ENCODE data around the gene REELD1. TPM values are rescaled to one million over a fixed set of nuclear protein-coding genes. Genes with fewer than 3 reads are reported as not detected.

Gene REELD1
- total RNA-seq, 1 experiment from 2014 or later = 0.25 TPM

DNA sequence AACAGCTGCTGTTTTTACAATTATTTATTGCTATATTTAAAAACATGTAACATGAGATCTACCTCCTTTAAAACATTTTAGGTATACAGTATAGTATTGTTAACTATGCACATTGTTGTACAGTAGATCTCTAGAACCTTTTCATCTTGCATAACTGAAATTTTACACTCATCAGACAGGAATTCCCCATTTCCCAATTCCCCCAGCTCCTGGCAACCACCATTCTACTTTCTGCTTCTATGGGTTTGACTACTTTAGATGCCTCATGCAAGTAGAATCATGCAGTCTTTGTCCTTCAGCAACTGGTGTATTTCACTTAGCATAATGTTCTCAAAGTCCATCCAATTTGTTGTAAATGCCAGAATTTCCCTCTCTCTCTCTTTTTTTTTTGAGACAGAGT lies 48.5 kb upstream of the REELD1 start:
- no TSS peak for BruUV-seq (replicated peaks)
- Histone ChIP-seq H3K9me3 (ENCODE audit: control insufficient read depth in 1 of 2, insufficient read depth in 1 of 2, low read depth in 1 of 2, low read length in 2 of 2) (no peaks in the 10 kb centered on the region), H3K27me3 (ENCODE audit: insufficient read depth, low read length) (no peaks in the 10 kb centered on the region), H3K9me2 (ENCODE audit: insufficient read depth) (no peaks in the 10 kb centered on the region), H3K4me2 (ENCODE audit: low read length) (no peak overlapping the region), H3K9ac (ENCODE audit: low read length) (no peak overlapping the region), H4K20me1 (ENCODE audit: insufficient read depth) (no peaks in the 10 kb centered on the region), H2AFZ (ENCODE audit: low read depth, low read length, poor library complexity, severe bottlenecking) (no peak overlapping the region), H3K4me1 (ENCODE audit: control insufficient read depth in 1 of 2, insufficient read depth in 2 of 2, low read length in 2 of 2) (no peaks in the 10 kb centered on the region), H3K27ac (ENCODE audit: low read depth, low read length) (no peak overlapping the region), H3K4me3 (replicated peaks in 1 of 2; ENCODE audit: low read depth in 1 of 2, low read length in 2 of 2) (no peak overlapping the region), H3K79me2 (ENCODE audit: insufficient read depth, low read length) (no peaks in the 10 kb centered on the region), H3K36me3 (ENCODE audit: control insufficient read depth in 1 of 2, insufficient read depth in 2 of 2, low read length in 2 of 2) (no peaks in the 10 kb centered on the region)
- DNase-seq (ENCODE audit: low read depth, low spot score) (no peak), ATAC-seq (no peak)
- intact Hi-C loops (cut with micrococcal nuclease) = no loop called here
- CTCF ChIA-PET = no interaction called here
- TF ChIP-seq TCF7L2 (IDR thresholded peaks at IDR 0.05; ENCODE audit: borderline replicate concordance, extremely low read depth, insufficient read depth, insufficient read length) (no peak), CTCF (IDR thresholded peaks at IDR 0.05 in 2 of 3, conservative IDR thresholded peaks at IDR 0.05 in 1 of 3; ENCODE audit: borderline replicate concordance in 1 of 3, insufficient read depth in 1 of 3, low read depth in 2 of 3, low read length in 2 of 3) (no peak), FOSL1 (IDR thresholded peaks at IDR 0.05; ENCODE audit: low read depth) (no peak), EGR1 (IDR thresholded peaks at IDR 0.05; ENCODE audit: low read depth) (no peak)
- POLR2A ChIA-PET = no interaction called here
- RAD21 ChIA-PET (ENCODE audit: low non-redundant PET in 1 of 2, low total read pairs in 2 of 2, uncharacterized antibody in 2 of 2, unreplicated experiment in 2 of 2) = no interaction called here

DNA sequence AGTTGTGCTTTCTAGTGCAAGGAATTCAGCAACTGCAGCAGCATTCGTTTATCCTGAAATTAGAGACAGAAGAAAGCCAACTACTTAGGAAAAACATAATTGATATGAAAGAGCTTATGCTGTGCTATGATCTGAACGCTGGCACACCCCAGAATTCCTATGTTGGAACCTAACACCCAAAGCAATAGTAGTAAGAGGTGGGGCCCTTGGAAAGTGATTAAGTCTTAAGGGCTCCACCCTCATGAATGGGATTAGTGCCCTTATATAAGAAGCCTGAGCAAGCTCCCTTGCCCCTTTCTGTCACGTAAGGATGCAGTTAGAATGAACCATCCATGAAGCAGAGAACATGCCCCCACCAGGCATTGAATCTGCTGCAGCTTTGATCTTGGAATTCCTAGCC lies 44.2 kb upstream of the REELD1 start:
- H2AFZ ChIP-seq (ENCODE audit: low read depth, low read length, poor library complexity, severe bottlenecking) = no peak overlapping the region
- no peak overlapping the region for H3K4me3 ChIP-seq (replicated peaks in 1 of 2; ENCODE audit: low read depth in 1 of 2, low read length in 2 of 2)
- no peak for ATAC-seq
- no peak for DNase-seq (ENCODE audit: low read depth, low spot score)
- H3K4me2 ChIP-seq (ENCODE audit: low read length) = no peak overlapping the region
- no peak overlapping the region for H3K9ac ChIP-seq (ENCODE audit: low read length)
- H3K79me2 ChIP-seq (ENCODE audit: insufficient read depth, low read length) = no peaks in the 10 kb centered on the region; the same call in 1 of the 2 replicates
- POLR2A ChIA-PET = no interaction called here
- intact Hi-C loops (cut with micrococcal nuclease) = no loop called here
- H3K4me1 ChIP-seq (ENCODE audit: control insufficient read depth in 1 of 2, insufficient read depth in 2 of 2, low read length in 2 of 2) = peaks cover 0 to 3% of the 10 kb centered on the region in 2 experiments; a peak in 2 of 4 replicates
- no peaks in the 10 kb centered on the region for H3K36me3 ChIP-seq (ENCODE audit: control insufficient read depth in 1 of 2, insufficient read depth in 2 of 2, low read length in 2 of 2)
- CTCF ChIA-PET = no interaction called here
- no peaks in the 10 kb centered on the region for H4K20me1 ChIP-seq (ENCODE audit: insufficient read depth)
- H3K27me3 ChIP-seq (ENCODE audit: insufficient read depth, low read length) = no peaks in the 10 kb centered on the region
- no TSS peak for BruUV-seq (replicated peaks)
- no peaks in the 10 kb centered on the region for H3K9me2 ChIP-seq (ENCODE audit: insufficient read depth)
- H3K27ac ChIP-seq (ENCODE audit: low read depth, low read length) = no peak overlapping the region
- RAD21 ChIA-PET (ENCODE audit: low non-redundant PET in 1 of 2, low total read pairs in 2 of 2, uncharacterized antibody in 2 of 2, unreplicated experiment in 2 of 2) = no interaction called here
- no peaks in the 10 kb centered on the region for H3K9me3 ChIP-seq (ENCODE audit: control insufficient read depth in 1 of 2, insufficient read depth in 1 of 2, low read depth in 1 of 2, low read length in 2 of 2)
- no peak for TF ChIP-seq ATF3 (IDR thresholded peaks at IDR 0.05)
- no peak for TF ChIP-seq REST (IDR thresholded peaks at IDR 0.05; ENCODE audit: low read depth)
- TF ChIP-seq EZH2 (IDR thresholded peaks at IDR 0.05) = no peak
- TF ChIP-seq ZBTB33 (IDR thresholded peaks at IDR 0.05; ENCODE audit: extremely low read depth, insufficient replicate concordance, low read length) = no peak
- TF ChIP-seq SP1 (IDR thresholded peaks at IDR 0.05; ENCODE audit: low read depth) = no peak
- TF ChIP-seq POLR2A (IDR thresholded peaks at IDR 0.05; ENCODE audit: borderline replicate concordance, extremely low read depth, insufficient read depth, insufficient read length) = no peak
- no peak for TF ChIP-seq EGR1 (IDR thresholded peaks at IDR 0.05; ENCODE audit: low read depth)
- TF ChIP-seq ZNF274 (IDR thresholded peaks at IDR 0.05; ENCODE audit: low read depth, low read length) = no peak
- no peak for TF ChIP-seq EZH2phosphoT487 (IDR thresholded peaks at IDR 0.05; ENCODE audit: borderline replicate concordance)
- TF ChIP-seq SRF (IDR thresholded peaks at IDR 0.05; ENCODE audit: low read depth) = no peak

Measured in HCT116 (cell line).